NCI-H460 (cell line): ENCODE measurements around the gene TMEM167A. TPM values are rescaled to one million over a fixed set of nuclear protein-coding genes. Genes with fewer than 3 reads are reported as not detected.

Experiments
- DNase-seq: peaks from one replicate; pipeline ENCODE4 v3.0.0-alpha.2; 2016; ENCODE audit warnings: low read depth; ENCODE audit errors: extremely low read depth
- polyA plus RNA-seq: library from polyadenylated mRNA; depleted of rRNA; stranded (reverse); fragments of >200 nt; gene quantifications from 2 replicates; pipeline ENCODE4 v1.2.3, GENCODE V29; 2014; cell fraction: nucleus; rRNA removed
- total RNA-seq: library from RNA; depleted of rRNA; stranded (reverse); fragments of >200 nt; shearing (Covaris generic); gene quantifications from 2 replicates; pipeline ENCODE4 v1.2.3, GENCODE V29; 2014; rRNA removed

TMEM167A gene
- 92.3 and 92.5 TPM in 2 replicates for total RNA-seq
- polyA plus RNA-seq, result 54.0 and 90.1 TPM in 2 replicates

GRCh38 chr5:83076742-83077661 is at the start of gene TMEM167A, which contains the start of gene XRCC4:
TSS of gene TMEM167A (minus strand) at chr5:83077394. CDS start at chr5:83077323, 71 bp downstream.
TSS of gene XRCC4 (plus strand) at chr5:83077547. CDS start at chr5:83104920, 27,373 bp downstream.
- peak; percentile 98 for DNase-seq

- no peak for DNase-seq
These were observed 49.3 kb upstream of the TMEM167A start for GRCh38 chr5:83126501-83126900.

- DNase-seq, result no peak
These were observed 48.4 kb upstream of the TMEM167A start for GRCh38 chr5:83125560-83125959.

- DNase-seq, result no peak
These were observed 47.4 kb upstream of the TMEM167A start for GRCh38 chr5:83124593-83124992.

GRCh38 chr5:83118976-83119375 is 41.8 kb upstream of the TMEM167A start:
- DNase-seq, result no peak

- DNase-seq, result no peak
These were observed 41.3 kb upstream of the TMEM167A start for GRCh38 chr5:83118471-83118870.

GRCh38 chr5:83115816-83116215 is 38.6 kb upstream of the TMEM167A start:
- DNase-seq, result no peak

GRCh38 chr5:83109380-83109779 is 32.2 kb upstream of the TMEM167A start:
- DNase-seq, result no peak

GRCh38 chr5:83107692-83108420 is 30.7 kb upstream of the TMEM167A start:
- no peak for DNase-seq

GRCh38 chr5:83104021-83104420 is 26.8 kb upstream of the TMEM167A start:
- DNase-seq, result no peak

- DNase-seq, result no peak
These were observed 25.3 kb upstream of the TMEM167A start for GRCh38 chr5:83102364-83102980.

- no peak for DNase-seq
These were observed 24.3 kb upstream of the TMEM167A start for GRCh38 chr5:83101514-83101913.

- DNase-seq, result no peak
These were observed 22.3 kb upstream of the TMEM167A start for GRCh38 chr5:83099445-83099844.

GRCh38 chr5:83099001-83099400 is 21.8 kb upstream of the TMEM167A start:
- DNase-seq, result no peak

- no peak for DNase-seq
These were observed 20.6 kb upstream of the TMEM167A start for GRCh38 chr5:83097689-83098231.

GRCh38 chr5:83096660-83097339 is 19.6 kb upstream of the TMEM167A start:
- no peak for DNase-seq

- DNase-seq, result no peak
These were observed 18.9 kb upstream of the TMEM167A start for GRCh38 chr5:83095957-83096539.

- DNase-seq, result no peak
These were observed 18.2 kb upstream of the TMEM167A start for GRCh38 chr5:83095163-83095956.

- no peak for DNase-seq
These were observed 16.5 kb upstream of the TMEM167A start for GRCh38 chr5:83093692-83094091.
